Vagina (tissue), 2 donors: Measurements from ENCODE around the gene CCT8.

Experiments
- POLR2A ChIP-seq, 2 donors: fragments of 450-650 bp; IDR thresholded peaks; one replicate each; pipeline ENCODE4 v1.6.1; 2017; ENCODE audit warnings: antibody characterized with exemption in 2 of 2, mild to moderate bottlenecking in 2 of 2, moderate library complexity in 2 of 2
- POLR2AphosphoS5 ChIP-seq, 2 donors: sonication (generic); formaldehyde crosslinking; IDR thresholded peaks; one replicate each; pipeline ENCODE4 v1.9.0; 2017; ENCODE audit warnings: antibody characterized with exemption in 2 of 2, mild to moderate bottlenecking in 2 of 2, low read depth in 1 of 2; ENCODE audit not compliant: insufficient read depth in 1 of 2
- TF ChIP-seq, protein P1 (sequence below), 3 experiments: fragments of 450-650 bp in 2 of 3; fragments of 200-600 bp in 1 of 3; sonication (generic) in 1 of 3; IDR thresholded peaks; one replicate each; pipeline ENCODE4 v1.5.1; 2017 to 2019; ENCODE audit warnings: antibody characterized with exemption in 3 of 3, mild to moderate bottlenecking in 2 of 3, moderate library complexity in 2 of 3

DNA sequence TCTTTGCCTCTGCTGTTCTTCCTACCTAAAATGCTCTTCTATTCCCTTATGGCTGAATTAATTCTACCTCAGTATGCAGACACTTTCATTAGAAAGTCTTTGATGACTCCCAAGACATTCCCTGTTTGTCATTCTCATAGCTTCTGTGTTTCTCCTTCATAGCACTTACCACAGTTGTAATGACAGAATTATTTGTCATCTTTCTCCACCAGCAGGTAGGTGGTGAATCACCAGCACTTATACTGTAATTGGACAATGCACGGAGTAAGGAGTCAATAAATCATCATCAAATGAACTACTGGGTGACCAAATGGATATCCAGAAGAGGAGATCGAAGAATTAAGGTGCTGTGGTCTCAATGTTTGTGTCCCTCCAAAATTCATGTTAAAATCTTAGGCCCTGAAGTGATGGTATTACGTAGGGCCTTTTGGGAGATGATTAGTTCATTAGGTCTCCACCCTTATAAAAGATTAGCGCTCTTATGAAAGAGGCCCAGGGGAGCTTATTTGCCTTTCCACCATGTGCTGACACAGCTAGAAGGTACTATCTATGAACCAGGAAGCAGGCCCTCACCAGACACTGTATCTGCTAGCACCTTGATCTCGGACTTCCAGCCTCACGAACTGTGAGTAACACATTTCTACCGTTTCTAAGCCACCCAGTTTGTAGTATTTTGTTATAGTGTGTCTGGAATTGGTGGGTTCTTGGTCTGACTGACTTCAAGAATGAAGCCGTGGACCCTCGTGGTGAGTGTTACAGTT is 2.4 kb upstream of the CCT8 start:
- TF ChIP-seq, protein P1, sequence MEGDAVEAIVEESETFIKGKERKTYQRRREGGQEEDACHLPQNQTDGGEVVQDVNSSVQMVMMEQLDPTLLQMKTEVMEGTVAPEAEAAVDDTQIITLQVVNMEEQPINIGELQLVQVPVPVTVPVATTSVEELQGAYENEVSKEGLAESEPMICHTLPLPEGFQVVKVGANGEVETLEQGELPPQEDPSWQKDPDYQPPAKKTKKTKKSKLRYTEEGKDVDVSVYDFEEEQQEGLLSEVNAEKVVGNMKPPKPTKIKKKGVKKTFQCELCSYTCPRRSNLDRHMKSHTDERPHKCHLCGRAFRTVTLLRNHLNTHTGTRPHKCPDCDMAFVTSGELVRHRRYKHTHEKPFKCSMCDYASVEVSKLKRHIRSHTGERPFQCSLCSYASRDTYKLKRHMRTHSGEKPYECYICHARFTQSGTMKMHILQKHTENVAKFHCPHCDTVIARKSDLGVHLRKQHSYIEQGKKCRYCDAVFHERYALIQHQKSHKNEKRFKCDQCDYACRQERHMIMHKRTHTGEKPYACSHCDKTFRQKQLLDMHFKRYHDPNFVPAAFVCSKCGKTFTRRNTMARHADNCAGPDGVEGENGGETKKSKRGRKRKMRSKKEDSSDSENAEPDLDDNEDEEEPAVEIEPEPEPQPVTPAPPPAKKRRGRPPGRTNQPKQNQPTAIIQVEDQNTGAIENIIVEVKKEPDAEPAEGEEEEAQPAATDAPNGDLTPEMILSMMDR (IDR thresholded peaks at IDR 0.05): no peak
- no peak for TF ChIP-seq POLR2A (IDR thresholded peaks at IDR 0.05)
- peak in 1 of 2 donors; percentile 8 for TF ChIP-seq POLR2AphosphoS5 (IDR thresholded peaks at IDR 0.05; ENCODE audit: insufficient read depth in 1 of 2, low read depth in 1 of 2)
